Measurements from ENCODE around the gene TMEM59L. TPM values are rescaled to one million over a fixed set of nuclear protein-coding genes. Genes with fewer than 3 reads are reported as not detected.

TMEM59L gene
- total and polyA plus RNA-seq, 2 of the 13 experiments (the other 11 are each of a cell fraction or from before 2014, with no cell fraction given), result 0.97 to 5.5 TPM

GRCh38 chr19:18571564-18572344 is 40.9 kb upstream of the TMEM59L start, which contains the start of gene UBA52 (continued):
- TF ChIP-seq TGIF2 (CRISPR knock-in tag; IDR thresholded peaks at IDR 0.05) (peak; percentile 74), HOXA3 (CRISPR knock-in tag; IDR thresholded peaks at IDR 0.05) (peak; percentile 100), NRL (CRISPR knock-in tag; IDR thresholded peaks at IDR 0.05; ENCODE audit: borderline replicate concordance) (peak; percentile 59; the same call in 1 of the 2 replicates), ZNF776 (CRISPR knock-in tag; IDR thresholded peaks at IDR 0.05) (peak; percentile 75; the same call in 1 of the 2 replicates), KLF15 (CRISPR knock-in tag; IDR thresholded peaks at IDR 0.05; ENCODE audit: borderline replicate concordance) (peak; percentile 67; the same call in 1 of the 2 replicates), ZFP82 (CRISPR knock-in tag; IDR thresholded peaks at IDR 0.05; ENCODE audit: borderline replicate concordance) (no peak), EED (CRISPR knock-in tag; IDR thresholded peaks at IDR 0.05) (peak; percentile 86; the same call in 1 of the 2 replicates), HNRNPLL (IDR thresholded peaks at IDR 0.05; ENCODE audit: low read depth, low read length, poor library complexity, severe bottlenecking) (peak; percentile 87), HDAC1 (CRISPR knock-in tag; IDR thresholded peaks at IDR 0.05) (peak; percentile 100), MAFG (CRISPR knock-in tag; IDR thresholded peaks at IDR 0.05) (no peak), ZNF784 (CRISPR knock-in tag; IDR thresholded peaks at IDR 0.05; ENCODE audit: borderline replicate concordance) (peak; percentile 91), ZSCAN30 (CRISPR knock-in tag; IDR thresholded peaks at IDR 0.05) (no peak), PATZ1 (CRISPR knock-in tag; IDR thresholded peaks at IDR 0.05) (peak; percentile 93), MXD3 (CRISPR knock-in tag; IDR thresholded peaks at IDR 0.05) (peak; percentile 99), JUN (CRISPR knock-in tag; IDR thresholded peaks at IDR 0.05) (peak; percentile 64; the same call in 1 of the 2 replicates), ETV5 (CRISPR knock-in tag; IDR thresholded peaks at IDR 0.05; ENCODE audit: borderline replicate concordance) (peak; percentile 98), EP300 (IDR thresholded peaks at IDR 0.05; ENCODE audit: low read depth in 2 of 2, low read length in 2 of 2) (peak in 1 of 2 experiments; percentile 41; a peak in 1 of 4 replicates), EP300 (CRISPR knock-in tag; IDR thresholded peaks at IDR 0.05; ENCODE audit: borderline replicate concordance) (peak; percentile 57), ZXDC (CRISPR knock-in tag; IDR thresholded peaks at IDR 0.05) (0 out of 2 replicates have a peak, but pooled peaks have one; percentile 32), KMT2A (CRISPR knock-in tag; IDR thresholded peaks at IDR 0.05) (peak; percentile 93), NFIB (CRISPR knock-in tag; IDR thresholded peaks at IDR 0.05; ENCODE audit: borderline replicate concordance) (no peak), POLR2A (IDR thresholded peaks at IDR 0.05; ENCODE audit: insufficient read depth in 1 of 2, low read depth in 2 of 2, low read length in 2 of 2) (peak; percentile 68 to 88; a peak in 3 of 4 replicates)
